T-helper 22 cell (primary cell): Measurements from ENCODE around the gene CYFIP1.
"Not testable (repeated sequence)": the region's sequence is repeated elsewhere in the genome, so short reads cannot be mapped to it uniquely, and the experiment has no call there.

Source experiments
- DNase-seq: peaks from one replicate; pipeline ENCODE4 v3.0.0-alpha.2; 2020; ENCODE audit warnings: low read depth

The CYFIP1 gene

DNA sequence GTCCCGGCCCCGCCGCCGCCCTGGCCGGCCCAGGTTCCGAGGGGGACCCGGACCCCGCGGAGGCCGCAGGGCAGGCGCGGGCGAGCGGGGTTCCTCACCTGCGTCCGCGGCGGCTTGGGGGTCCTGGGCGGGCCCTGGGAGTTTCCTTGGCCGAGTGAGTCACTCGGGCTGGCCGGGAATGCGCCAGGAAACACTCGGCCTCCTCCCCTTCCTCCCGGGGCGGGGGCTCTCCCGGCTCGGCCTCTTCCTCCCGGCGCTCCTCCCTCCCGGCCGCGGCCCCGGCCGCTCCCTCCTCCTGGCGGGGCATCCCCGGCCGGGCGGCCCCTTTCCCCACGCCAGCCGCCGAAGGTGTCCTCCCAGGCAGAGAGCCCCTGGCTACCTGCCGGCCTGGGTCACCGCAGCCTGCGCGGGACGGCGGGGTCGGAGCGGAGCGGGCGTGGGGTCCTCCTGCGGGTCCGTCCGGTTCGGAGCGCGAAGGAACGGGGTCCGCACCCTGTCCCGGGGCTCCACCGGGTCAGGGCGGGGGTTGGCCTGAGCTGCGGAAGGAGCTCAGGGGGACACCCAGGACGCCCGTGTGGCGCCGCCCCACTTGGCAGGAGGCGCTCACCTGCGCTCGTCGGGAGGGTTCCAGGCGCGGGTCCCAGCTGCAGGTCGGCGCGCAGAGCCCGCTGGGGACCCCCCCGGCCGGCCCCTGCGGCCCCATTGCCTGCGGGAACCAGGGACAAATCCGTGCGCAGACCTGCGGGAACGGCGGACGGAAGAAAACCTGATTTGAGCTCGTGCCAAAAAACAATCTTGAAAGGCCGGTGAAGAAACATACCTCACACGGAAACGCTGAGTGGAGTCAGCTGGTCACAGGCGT, at the start of gene CYFIP1:
Gene CYFIP1 (minus strand): TSS at position 180 of the 862 bp plus-strand sequence. CDS start 33,083 bp downstream, outside the sequence.
- peak; percentile 4 for DNase-seq

DNA sequence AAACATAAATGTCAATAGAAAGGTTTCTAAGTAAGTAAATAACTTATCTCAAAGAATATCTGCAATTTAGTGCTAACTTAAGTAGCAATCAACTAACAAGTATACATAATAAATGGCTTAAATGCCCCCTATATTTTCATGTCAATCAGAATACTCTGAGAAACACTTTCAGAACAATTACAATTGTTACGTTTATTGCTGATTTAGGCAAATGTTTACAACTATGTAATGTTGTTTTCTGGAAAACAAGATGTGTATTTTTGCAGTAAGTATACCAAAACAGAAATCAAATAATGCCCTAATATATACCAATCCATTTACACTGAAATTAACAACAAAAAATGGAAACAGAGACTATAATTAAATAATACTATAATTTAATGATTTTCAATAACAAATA, 46.0 kb upstream of the CYFIP1 start:
- no peak for DNase-seq

DNA sequence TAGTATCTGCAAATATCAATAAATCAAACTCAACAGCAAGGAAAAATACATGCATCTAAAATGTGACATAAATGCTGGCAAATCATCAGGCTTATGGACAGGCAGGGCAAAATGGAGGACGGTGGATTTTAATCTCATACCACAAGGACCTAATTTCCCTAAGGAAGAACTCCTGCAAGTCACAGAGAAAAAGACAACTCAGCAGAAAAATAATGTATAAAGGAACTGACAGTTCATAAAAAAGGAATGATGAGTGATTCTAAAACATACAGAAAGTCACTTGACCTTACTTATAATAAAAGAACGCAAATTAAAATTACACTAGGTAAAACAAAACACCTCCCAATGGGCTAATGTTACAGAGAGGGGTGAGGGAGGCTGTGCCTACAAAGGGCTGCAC, 42.0 kb upstream of the CYFIP1 start:
- DNase-seq = no peak

DNA sequence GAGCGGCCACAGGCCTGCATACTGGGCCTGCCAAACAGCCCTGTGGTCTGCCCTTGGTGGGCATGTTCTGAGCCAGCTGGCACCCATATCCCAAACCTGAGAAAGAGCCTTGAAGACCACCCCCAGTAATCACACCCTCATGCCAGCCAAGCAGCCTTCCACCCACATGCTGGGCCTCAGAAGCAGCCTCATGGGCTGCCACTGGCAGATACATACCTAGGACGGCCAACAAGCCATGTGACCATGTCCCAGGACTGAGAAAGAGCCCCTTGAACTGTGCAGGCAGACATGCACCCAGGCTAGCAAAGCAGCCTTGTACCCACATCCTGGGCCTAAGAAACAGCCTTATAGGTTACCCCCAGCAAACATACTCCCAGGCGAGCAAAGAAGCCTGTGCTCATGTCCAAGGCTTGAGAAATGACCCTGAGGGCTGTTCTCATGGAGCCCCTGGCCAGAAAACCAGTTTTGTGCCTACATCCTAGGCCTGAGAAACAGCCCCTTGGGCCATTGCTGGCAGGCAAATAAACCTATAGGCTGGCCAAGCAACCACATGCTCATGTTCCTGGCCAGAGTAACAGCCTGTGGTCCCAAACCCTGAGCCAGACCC, 34.3 kb upstream of the CYFIP1 start:
- DNase-seq = no peak

DNA sequence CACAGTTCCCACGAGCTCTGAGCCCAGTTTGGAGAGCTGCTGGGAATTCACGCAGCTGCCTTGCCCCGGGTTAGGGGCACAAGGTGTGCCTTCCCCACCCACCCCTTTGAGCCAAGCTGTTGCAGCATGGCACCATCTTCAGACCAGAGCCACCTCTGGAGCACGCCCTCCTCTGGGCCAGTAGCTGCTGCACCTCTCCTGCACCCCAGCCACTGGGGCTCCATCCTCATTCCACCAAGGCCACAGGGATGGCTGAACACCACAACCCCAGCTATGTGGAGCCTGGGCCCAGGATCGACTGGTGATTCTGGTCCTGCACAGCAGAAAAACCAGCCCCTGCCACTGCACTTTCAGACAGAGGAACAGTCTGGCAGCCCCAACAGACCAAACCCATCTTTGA, 33.5 kb upstream of the CYFIP1 start:
- DNase-seq = no peak

DNA sequence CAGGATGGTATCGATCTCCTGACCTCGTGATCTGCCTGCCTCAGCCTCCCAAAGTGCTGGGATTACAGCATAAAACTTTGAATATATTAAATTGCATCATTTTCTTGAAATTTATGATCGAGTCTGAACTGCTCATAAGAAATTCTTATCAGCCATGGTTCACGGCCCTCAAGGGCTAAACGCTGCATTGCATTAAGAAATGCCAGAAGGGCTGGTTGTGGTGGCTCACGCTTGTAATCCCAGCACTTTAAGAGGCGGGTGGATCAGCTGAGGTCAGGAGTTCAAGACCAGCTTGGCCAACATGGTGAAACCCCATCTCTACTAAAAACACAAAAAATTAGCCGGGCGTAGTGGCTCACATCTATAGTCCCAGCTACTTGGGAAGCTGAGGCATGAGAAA, 32.4 kb upstream of the CYFIP1 start:
- not testable (repeated sequence) for DNase-seq

DNA sequence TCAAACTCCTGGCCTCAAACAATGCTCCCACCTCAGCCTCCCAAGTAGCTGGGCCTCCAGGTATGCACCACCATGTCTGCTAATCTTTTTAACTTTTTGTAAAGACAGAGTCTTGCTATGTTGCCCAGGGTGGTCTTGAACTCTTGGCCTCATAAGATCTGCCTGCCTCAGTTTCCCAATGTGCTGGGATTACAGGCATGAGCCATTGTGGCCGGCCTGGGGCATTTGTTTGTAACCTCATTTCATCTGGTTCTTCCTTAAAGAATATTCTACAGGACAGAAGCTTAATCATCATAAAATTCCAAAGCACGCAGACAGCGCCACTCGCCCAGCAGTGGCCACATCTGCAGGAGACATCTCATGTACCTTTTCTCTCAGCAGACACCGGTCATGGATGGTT, 23.6 kb upstream of the CYFIP1 start:
- DNase-seq = no peak

DNA sequence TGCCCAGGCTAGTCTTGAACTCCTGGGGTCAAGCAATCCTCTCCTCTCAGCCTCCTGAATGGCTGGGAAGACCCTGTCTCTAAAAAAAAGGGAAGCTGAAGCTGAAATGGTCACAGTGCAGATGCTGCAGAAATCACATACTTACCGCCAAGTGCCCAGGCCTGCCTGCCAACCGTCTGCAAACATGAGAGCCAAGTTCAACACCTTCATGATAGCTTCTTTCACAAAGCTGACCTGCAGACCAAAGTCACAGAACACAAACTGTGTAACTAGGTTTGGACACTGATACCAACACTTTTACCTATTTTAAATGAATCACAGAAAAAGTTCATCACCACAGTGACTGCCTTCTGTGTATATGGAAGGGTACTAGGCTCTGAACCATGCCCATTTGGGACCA, 22.8 kb upstream of the CYFIP1 start:
- no peak for DNase-seq

DNA sequence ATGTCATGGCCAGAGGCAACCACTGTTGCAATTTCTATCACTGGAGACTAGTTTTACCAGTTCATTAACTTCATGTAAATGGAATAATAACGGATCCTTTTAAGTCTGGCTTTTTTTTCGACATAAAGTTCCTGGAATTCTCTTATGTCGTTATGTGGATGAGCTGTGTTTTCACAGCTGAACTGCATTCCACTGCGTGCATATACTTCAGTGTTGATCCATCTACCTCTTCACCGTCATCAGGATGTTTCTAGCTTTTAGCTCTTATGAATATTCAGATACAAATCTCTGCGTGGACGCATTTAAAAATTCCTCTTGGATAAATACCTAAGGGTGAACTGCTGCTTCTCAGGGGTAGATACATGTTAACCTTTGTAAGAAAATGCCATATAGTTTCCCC, 15.6 kb upstream of the CYFIP1 start:
- DNase-seq = no peak

DNA sequence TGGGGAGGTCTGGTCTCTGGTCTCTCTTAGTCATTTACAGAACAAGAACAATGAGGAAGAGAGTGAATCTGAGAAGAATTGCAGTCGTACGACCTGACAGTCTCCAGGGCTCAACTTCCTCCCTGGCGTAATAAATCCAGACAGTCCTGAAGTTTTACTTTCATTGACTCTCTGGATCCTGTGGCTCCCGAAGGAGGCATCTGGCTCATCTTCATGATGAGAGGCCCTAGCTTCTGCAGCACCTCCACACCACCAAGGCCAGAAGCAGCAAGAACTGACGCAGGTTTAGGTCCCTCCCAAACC, 11.8 kb upstream of the CYFIP1 start:
- DNase-seq = no peak

DNA sequence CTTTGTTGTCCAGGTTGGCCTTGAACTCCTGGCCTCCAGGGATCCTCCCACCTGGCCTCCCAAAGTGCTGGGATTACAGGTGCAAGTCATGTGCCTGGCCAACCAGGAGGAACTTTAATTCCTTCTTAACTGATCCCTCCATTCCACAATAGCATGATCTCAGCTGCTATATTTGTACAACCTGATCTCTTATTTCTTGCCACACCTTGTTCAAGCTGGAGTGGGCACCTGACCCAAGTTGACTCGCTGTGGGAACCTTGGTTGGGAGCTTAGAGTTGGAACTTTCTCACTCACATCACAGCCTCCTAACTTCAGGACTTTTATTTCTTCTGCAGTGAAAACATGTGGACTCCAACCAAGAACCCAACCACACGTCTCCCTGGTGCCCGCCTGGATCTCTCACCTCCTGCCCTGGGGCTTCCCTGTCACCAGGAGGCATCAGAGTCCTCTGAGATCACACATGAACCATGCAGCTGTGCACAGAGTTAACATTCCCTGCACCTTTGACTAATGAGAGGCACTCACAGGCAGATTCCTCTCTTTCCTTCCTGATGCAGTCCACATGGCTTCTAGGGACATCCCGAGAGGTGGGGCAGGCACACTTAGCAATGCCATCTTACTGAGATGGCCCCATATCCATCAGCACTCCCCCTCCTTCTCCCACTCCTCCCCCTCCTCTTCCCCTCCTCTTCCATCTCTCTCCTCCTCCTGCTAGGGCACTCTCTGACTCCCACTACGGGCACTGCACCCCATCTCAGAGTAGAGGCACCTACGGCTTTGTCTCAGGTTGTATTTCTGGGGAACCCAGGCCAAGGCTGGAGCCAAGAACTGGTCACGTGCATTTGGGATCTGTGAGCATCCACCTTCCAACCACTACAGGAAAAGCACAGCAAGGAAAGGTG, 9.7 kb upstream of the CYFIP1 start:
- no peak for DNase-seq

DNA sequence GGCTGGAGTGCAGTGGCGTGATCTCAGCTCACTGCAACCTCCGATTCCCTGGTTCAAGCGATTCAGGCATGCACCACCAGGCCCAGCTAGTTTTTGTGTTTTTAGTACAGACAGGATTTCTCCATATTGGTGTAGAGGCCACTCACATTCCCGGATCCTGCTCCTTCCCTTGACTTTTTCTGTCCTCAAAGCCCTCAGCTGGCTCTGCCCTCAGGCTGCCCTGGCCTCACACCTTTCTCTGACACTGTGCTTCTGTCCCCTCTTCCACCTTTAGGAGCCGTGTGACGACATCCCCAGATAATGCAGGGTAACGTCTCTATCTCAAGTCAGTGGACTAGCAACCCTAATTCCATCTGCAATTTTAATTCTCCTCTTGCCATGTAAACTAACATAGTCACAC, 8.6 kb upstream of the CYFIP1 start:
- no peak for DNase-seq

DNA sequence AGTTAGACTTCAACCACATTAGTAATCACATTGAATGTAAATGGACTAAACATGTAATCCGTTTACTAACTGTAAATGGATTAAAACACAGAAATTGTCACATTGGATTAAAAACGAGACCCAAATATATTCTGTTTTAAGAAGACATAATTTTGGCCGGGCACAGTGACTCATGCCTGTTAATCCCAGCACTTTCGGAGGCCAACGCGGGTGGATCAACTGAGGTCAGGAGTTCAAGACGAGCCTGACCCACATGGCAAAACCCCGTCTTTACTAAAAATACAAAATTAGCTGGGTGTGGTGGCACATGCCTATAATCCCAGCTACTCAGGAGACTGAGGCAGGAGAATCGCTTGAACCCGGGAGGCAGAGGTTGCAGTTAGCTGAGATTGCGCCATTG, 1.8 kb upstream of the CYFIP1 start:
- DNase-seq = not testable (repeated sequence)

DNA sequence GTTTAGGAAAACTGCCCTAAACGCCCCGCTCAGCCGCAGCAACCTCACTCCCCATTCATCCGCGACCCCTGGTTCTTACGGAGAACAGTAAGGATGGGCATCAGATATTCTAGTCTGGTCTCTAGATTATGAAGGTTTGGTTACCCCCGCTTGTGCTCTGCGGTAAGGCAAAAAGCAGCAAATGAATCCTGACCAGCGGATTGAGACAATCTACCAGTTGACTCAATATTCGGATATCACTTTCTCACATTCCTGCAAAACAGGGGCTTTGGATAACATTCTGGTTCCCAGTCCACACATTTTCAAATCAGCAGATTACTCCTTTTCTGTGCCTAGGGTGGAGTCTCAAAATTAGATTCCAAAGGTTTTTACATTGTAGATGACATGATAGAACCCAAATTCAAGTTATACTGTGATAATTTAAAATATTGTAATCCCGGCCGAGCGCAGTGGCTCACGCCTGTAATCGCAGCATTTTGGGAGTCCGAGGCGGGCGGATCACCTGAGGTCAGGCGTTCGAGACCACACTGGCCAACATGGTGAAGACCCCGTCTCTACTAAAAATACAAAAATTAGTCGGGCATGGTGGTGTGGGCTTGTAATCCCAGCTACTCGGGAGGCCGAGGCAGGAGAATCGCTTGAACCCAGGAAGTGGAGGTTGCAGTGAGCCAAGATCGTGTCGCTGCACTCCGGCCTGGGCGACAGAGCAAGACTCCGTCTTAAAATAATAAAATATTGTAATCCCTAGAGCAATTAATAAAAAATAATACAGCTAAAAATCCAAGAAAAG, 1.1 kb upstream of the CYFIP1 start:
- no peak for DNase-seq

DNA sequence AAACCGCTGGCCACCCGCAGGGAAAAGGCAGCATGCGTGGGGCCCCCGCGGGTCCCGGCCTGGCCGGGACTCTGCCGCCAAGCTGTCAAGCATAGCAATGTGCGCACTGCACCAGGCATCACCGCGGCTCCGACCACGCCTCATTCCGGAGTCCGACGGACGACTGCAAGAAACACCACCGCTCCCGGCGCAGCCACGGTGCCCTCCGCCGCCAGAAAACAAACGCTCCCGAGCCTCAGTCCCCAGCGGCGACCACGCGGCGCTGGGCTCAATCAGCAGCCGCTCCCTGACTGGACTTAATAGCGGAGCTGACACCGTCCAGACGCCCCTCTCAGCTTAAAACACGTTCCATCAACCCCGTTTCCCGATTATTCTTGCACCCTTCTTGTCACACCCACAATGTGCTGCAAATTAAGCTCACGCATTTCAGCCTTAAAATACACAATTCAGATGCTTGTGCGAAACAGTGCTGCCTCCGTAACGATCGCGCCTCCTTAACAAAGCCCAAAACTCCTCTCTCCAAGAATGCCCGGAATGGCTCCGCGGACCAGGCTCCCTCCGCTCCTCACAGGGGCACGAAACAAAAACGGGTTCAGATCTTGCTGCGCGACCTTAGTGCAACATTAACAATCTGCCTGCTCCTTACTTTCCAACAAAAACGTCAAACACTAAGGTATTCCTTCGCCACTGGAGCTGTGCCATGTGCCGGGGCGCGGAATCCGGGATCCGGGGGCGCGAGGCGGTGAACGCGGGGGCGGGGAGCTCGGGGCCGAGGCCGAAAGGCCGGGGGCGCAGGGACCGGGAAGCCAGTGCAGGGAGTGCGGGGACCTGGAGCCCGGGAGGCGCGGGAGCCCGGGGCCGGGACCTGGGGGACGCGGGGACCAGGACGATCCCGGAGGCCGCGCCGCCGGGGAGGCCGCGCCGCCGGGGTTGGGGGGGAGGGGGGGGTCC, 655 bp downstream of the CYFIP1 start:
- no peak for DNase-seq

DNA sequence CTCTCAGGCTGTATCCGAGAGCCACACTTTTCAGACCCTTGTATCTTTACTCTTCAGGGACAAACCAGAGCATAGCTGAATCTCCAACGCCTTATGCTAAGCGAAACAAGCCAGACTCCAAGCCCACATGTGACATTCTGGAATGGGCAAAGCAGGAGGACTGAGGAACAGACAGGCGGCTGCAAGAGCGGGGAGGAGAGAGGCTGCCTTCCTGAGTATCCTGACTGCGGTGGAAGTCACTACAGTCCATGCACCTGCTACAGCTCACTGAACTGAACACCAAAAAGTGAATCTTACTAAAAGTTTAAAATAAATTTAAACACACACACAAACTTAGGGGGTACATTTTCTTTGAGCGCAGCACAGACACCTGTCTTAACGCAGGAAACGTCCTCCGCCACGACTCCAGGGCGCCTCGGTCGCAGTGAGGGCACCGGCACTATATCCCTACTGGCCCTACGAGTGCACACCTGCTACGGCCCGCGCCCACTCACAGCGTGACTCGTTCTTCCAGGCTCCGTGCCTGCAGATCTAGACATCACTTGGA, 1.4 kb downstream of the CYFIP1 start:
- DNase-seq = no peak

DNA sequence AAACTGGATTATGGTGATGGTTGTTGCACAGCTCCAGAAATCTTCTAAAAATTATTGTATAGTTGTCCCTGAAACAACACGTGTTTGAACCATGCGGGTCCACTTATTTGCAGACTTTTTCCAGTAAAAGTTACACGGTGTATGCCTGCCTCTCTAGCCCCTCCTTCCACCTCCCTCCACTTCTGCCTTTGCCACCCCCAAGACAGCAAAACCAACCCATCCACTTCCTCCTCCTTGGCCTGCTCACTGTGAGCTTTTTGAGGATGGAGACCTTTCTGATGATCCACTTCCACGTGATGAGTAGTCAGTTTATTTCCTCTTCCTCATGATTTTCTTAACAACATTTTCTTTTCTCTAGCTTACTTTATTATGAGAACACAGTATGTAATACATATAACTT, 5.4 kb downstream of the CYFIP1 start:
- no peak for DNase-seq

DNA sequence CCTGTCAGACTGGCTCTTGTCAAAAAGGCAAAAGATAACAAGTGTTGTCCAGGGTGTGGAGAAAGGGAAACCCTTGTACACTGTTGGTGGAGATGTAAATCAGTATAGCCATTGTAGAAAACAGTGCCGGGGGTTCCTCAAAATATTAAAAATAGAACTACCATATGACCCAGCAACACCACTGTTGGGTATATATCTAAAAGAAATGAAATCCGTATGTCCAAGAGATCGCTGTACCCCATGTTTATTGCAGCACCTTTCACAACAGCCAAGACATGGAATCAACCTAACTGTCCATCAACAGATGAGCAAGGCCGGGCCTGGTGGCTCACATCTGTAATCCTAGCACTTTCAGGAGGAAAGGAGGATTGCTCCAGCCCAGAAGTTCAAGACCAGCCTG, 6.2 kb downstream of the CYFIP1 start:
- DNase-seq = no peak

DNA sequence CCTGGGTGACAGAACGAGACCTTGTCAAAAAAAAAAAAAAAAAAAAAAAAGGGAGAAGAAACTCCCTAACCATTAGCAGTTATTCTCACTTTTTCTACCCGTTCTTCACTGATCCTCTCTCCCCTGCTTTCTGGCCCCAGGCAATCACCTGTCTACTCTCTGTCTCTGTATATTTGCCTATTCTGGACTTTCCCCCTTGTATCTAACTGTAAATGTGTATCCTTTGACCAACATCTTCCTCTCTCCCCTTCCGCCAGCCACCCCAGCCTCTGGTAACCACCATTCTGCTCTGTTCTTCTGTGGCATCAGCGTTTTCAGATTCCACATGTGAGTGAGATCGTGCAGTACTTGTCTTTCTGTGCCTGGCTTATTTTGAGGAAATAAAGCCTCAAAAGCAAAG, 6.9 kb downstream of the CYFIP1 start:
- DNase-seq = no peak

DNA sequence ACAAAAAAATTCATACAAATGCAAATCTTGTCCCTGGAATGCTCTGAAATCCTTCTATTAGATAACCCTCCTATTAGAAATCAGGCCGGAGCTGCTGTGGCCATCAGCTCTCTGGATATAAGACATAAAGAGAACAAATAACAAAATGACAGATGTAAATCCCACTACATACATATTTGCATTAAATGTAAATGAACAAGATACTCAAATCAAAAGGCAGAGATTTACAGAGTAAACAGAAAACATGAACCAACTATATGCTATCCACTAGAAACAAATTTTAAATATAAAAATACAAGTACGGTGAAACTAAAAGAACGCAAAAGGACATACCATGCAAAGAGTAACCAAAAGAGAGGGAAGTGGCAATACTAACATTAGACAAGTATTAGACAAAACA, 10.7 kb downstream of the CYFIP1 start:
- no peak for DNase-seq

DNA sequence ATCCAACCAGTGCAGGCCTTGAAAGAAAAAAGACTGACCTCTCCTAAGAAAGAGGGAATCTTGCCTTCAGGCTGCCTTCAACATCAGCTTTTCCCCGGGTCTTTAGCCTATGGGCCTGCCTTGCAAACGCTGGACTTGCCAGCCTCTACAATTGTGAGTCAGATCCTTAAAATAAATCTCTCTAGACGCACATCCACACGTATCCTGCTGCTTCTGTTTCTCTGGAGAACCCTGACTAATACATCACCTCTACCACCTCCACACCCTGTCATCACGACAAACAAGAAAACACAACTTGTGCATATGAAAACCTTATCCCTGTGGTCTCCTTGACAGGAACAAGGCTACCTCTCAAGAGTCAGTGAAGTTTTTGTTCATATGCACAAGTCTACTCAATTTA, 11.8 kb downstream of the CYFIP1 start:
- DNase-seq = no peak
